K562 (cell line): ENCODE results near the gene TYSND1. TPM values are rescaled to one million over a fixed set of nuclear protein-coding genes. Genes with fewer than 3 reads are reported as not detected.
A peak's percentile ranks its signal among the peaks of the same experiment; 100 is the strongest.

Experiments used
- ATF4 ChIP-seq: fragments of 450-650 bp; formaldehyde crosslinking; IDR thresholded peaks from 2 replicates; pipeline ENCODE4 v1.4.0; 2022; ENCODE audit warnings: mild to moderate bottlenecking, moderate library complexity
- BMI1 ChIP-seq: fragments of 150-350 bp; IDR thresholded peaks from 2 replicates; pipeline ENCODE4 v1.6.1; 2014; ENCODE audit warnings: low read length
- CBFA2T2 ChIP-seq: fragments of 450-650 bp; conservative IDR thresholded peaks from 2 replicates; pipeline ENCODE4 v1.6.1; 2017; ENCODE audit warnings: mild to moderate bottlenecking
- CBFB ChIP-seq: sonication (generic); formaldehyde crosslinking; IDR thresholded peaks from 2 replicates; pipeline ENCODE4 v1.4.0; 2020; ENCODE audit warnings: mild to moderate bottlenecking, missing genetic modification reagents
- FOXO4 ChIP-seq: fragments of 450-650 bp; formaldehyde crosslinking; IDR thresholded peaks from 2 replicates; pipeline ENCODE4 v1.4.0; 2020; ENCODE audit warnings: mild to moderate bottlenecking, moderate library complexity
- FOXP4 ChIP-seq: sonication (generic); formaldehyde crosslinking; IDR thresholded peaks from 2 replicates; pipeline ENCODE4 v1.8.0; 2022; ENCODE audit warnings: mild to moderate bottlenecking, missing genetic modification reagents, borderline replicate concordance
- GABPB2 ChIP-seq: fragments of 250-450 bp; sonication (Bioruptor Pico); conservative IDR thresholded peaks from 2 replicates; pipeline ENCODE4 v1.5.1; 2021; ENCODE audit warnings: mild to moderate bottlenecking
- GATA2 ChIP-seq: sonication (generic); formaldehyde crosslinking; IDR thresholded peaks from 2 replicates; pipeline ENCODE4 v1.4.0; 2020; ENCODE audit warnings: mild to moderate bottlenecking, missing genetic modification reagents
- MED1 ChIP-seq: sonication (generic); formaldehyde crosslinking; IDR thresholded peaks from 2 replicates; pipeline ENCODE4 v1.8.1; 2023; ENCODE audit warnings: missing genetic modification reagents, borderline replicate concordance
- NELFE ChIP-seq: IDR thresholded peaks from 2 replicates; pipeline ENCODE4 v1.6.1; 2011; ENCODE audit warnings: mild to moderate bottlenecking; ENCODE audit not compliant: insufficient read depth, insufficient read length
- NFXL1 ChIP-seq: fragments of 450-650 bp; formaldehyde crosslinking; IDR thresholded peaks from 2 replicates; pipeline ENCODE4 v1.4.0; 2021; ENCODE audit warnings: mild to moderate bottlenecking
- NR4A1 ChIP-seq, 2 experiments: fragments of 250-450 bp in 1 of 2; fragments of 450-650 bp in 1 of 2; sonication (Bioruptor Pico) in 1 of 2; IDR thresholded peaks; 2 replicates each; pipeline versions ENCODE4 v1.4.0 to v1.6.1; 2016 to 2020; ENCODE audit warnings: mild to moderate bottlenecking in 2 of 2, missing compliant biosample characterization in 1 of 2, missing genetic modification characterization in 1 of 2, moderate library complexity in 1 of 2
- PCBP2 ChIP-seq: fragments of 200-400 bp; formaldehyde crosslinking; IDR thresholded peaks from 2 replicates; pipeline ENCODE4 v1.6.1; 2018; ENCODE audit warnings: low read length, low read depth, mild to moderate bottlenecking, moderate library complexity; ENCODE audit not compliant: poor library complexity, severe bottlenecking
- SMARCB1 ChIP-seq: IDR thresholded peaks from 2 replicates; pipeline ENCODE4 v1.6.1; 2011; ENCODE audit warnings: improper control_type of control experiment, low read depth; ENCODE audit not compliant: insufficient read length
- SMARCE1 ChIP-seq: fragments of 450-650 bp; IDR thresholded peaks from 2 replicates; pipeline ENCODE4 v1.7.1; 2016; ENCODE audit warnings: mild to moderate bottlenecking
- TAF15 ChIP-seq: fragments of 200-400 bp; formaldehyde crosslinking; IDR thresholded peaks from 2 replicates; pipeline ENCODE4 v1.6.1; 2017; ENCODE audit warnings: mild to moderate bottlenecking, low read depth, low read length, moderate library complexity
- TFAP4 ChIP-seq: sonication (generic); formaldehyde crosslinking; IDR thresholded peaks from 2 replicates; pipeline ENCODE4 v1.8.0; 2022; ENCODE audit warnings: missing genetic modification reagents, mild to moderate bottlenecking, moderate library complexity, borderline replicate concordance
- THRAP3 ChIP-seq: fragments of 450-650 bp; IDR thresholded peaks from 2 replicates; pipeline ENCODE4 v1.6.1; 2016; ENCODE audit warnings: mild to moderate bottlenecking, inconsistent platforms, borderline replicate concordance
- ZNF239 ChIP-seq: fragments of 250-450 bp; sonication (Bioruptor Pico); IDR thresholded peaks from 2 replicates; pipeline ENCODE4 v1.4.0; 2020; ENCODE audit warnings: mild to moderate bottlenecking
- ZNF277 ChIP-seq: fragments of 250-450 bp; sonication (Bioruptor Pico); IDR thresholded peaks from 2 replicates; pipeline ENCODE4 v1.8.0; 2022; ENCODE audit warnings: inconsistent platforms, mild to moderate bottlenecking, moderate library complexity, borderline replicate concordance
- ZNF311 ChIP-seq: fragments of 250-450 bp; sonication (Bioruptor Pico); IDR thresholded peaks from 2 replicates; pipeline ENCODE4 v1.4.0; 2020; ENCODE audit warnings: mild to moderate bottlenecking, moderate library complexity
- ZNF316 ChIP-seq: fragments of 450-650 bp; IDR thresholded peaks from 2 replicates; pipeline ENCODE4 v1.6.1; 2016
- polyA plus RNA-seq, 8 experiments: library from polyadenylated mRNA; depleted of rRNA in 4 of 8; stranded (reverse) in 5 of 8; unstranded in 3 of 8; fragments of >200 nt; fragmentation: Nextera tagmentation in 2 of 8; fragmentation: Illumina TruSeq in 1 of 8; extraction: Ambion mirVana in 2 of 8; extraction: Trizol in 1 of 8; gene quantifications; 2 replicates each; pipeline versions ENCODE4 v1.2.1 to v1.2.3, GENCODE V29; 2011 to 2014; ENCODE audit warnings: inconsistent platforms in 1 of 8, missing spikeins in 1 of 8
- total RNA-seq, 7 experiments: library from RNA; depleted of rRNA in 6 of 7; stranded (reverse); fragments of >200 nt in 6 of 7; fragmentation: Illumina TruSeq in 2 of 7; extraction: Trizol in 2 of 7; gene quantifications; 2 replicates each; pipeline versions ENCODE4 v1.2.1 to v1.2.3, GENCODE V29; 2011 to 2021; ENCODE audit warnings: low replicate concordance in 1 of 7

The TYSND1 gene
- total and polyA plus RNA-seq, 9 of the 15 experiments (the other 6 are each of a cell fraction or from before 2014, with no cell fraction given), result 0.60 to 2.0 (median 1.3) TPM

GRCh38 chr10:70169649-70170364, 23.3 kb upstream of the TYSND1 start (continued):
- TF ChIP-seq FOXO4 (CRISPR knock-in tag) (no peak), ATF4 (CRISPR knock-in tag) (no peak), SMARCB1 (no peak), SMARCE1 (0 out of 2 replicates have a peak, but pooled peaks have one; percentile 37), GATA2 (CRISPR knock-in tag) (0 out of 2 replicates have a peak, but pooled peaks have one; percentile 22), NFXL1 (CRISPR knock-in tag) (no peak), ZNF311 (no peak), NR4A1 (CRISPR knock-in tag; IDR thresholded peaks at IDR 0.05) (no peak), NR4A1 (tag; IDR thresholded peaks at IDR 0.05) (no peak), ZNF277 (no peak), MED1 (no peak), THRAP3 (no peak), TFAP4 (no peak), TAF15 (no peak), ZNF316 (no peak), FOXP4 (CRISPR knock-in tag) (0 out of 2 replicates have a peak, but pooled peaks have one; percentile 67), ZNF239 (no peak), CBFA2T2 (no peak), BMI1 (no peak), CBFB (CRISPR knock-in tag) (peak; percentile 68; the same call in 1 of the 2 replicates), GABPB2 (0 out of 2 replicates have a peak, but pooled peaks have one; percentile 10), NELFE (no peak), PCBP2 (no peak)
